ENCODE results near the gene ZNF654. TPM values are rescaled to one million over a fixed set of nuclear protein-coding genes. Genes with fewer than 3 reads are reported as not detected.

Gene ZNF654
- total and polyA plus RNA-seq, 10 of the 15 experiments (the other 5 are each of a cell fraction or from before 2014, with no cell fraction given), result 2.7 to 14.2 (median 10.0) TPM

- FAIRE-seq (no peak), ATAC-seq (no peak), DNase-seq (ENCODE audit: low read depth, low spot score) (no peak)
- in situ Hi-C loops (cut with MboI), result no loop called here
- Histone ChIP-seq H3K4me3 (peak overlapping the region; percentile 77), H3K27ac (ENCODE audit: control insufficient read depth, insufficient read depth) (peak overlapping the region; percentile 96; the same call in 1 of the 2 replicates), H3K79me2 (ENCODE audit: control insufficient read depth, insufficient read depth, low read length) (peaks cover 51% of the 10 kb centered on the region), H4K20me1 (ENCODE audit: control insufficient read depth, insufficient read depth) (no peaks in the 10 kb centered on the region), H3K9ac (ENCODE audit: control insufficient read depth, insufficient read depth, low read length) (peak overlapping the region; percentile 92; the same call in 1 of the 2 replicates), H2AFZ (ENCODE audit: control insufficient read depth, low read depth, low read length) (peak overlapping the region; percentile 73; the same call in 1 of the 2 replicates), H3K4me1 (ENCODE audit: control insufficient read depth, insufficient read depth, low read length) (no peaks in the 10 kb centered on the region; the same call in 1 of the 2 replicates), H3K4me2 (ENCODE audit: control insufficient read depth, insufficient read depth) (peak overlapping the region; percentile 82), H3K9me3 (replicated peaks; ENCODE audit: control insufficient read depth, insufficient read depth, low read length) (no peaks in the 10 kb centered on the region), H3K27me3 (replicated peaks in 1 of 2; ENCODE audit: control insufficient read depth in 2 of 2, insufficient read depth in 2 of 2, low read length in 1 of 2) (no peaks in the 10 kb centered on the region), H3K36me3 (ENCODE audit: control insufficient read depth in 2 of 2, insufficient read depth in 2 of 2, low read length in 1 of 2) (no peaks in the 10 kb centered on the region)
- ChIA-PET RAD21 (ENCODE audit: unreplicated experiment) (interaction anchor here (1.9 kb wide), 1 partner anchor 36 kb away, joined by 5 read pairs; no protein-coding TSS in a partner anchor), CTCF (interaction anchor here (1.1 to 1.4 kb wide), 3 partner anchors 9 to 40 kb away, joined by 3 to 5 read pairs (median 3); no protein-coding TSS in a partner anchor), POLR2A (interaction anchor here (0.9 to 4.6 kb wide), 3 partner anchors 19 to 90 kb away, joined by 3 to 27 read pairs (median 3); partner anchors contain the start of genes CGGBP1 and ZNF654), SMC1A (ENCODE audit: uncharacterized antibody, unreplicated experiment) (interaction anchor here (0.7 to 1.9 kb wide), 5 partner anchors 9 to 90 kb away, joined by 3 to 5 read pairs (median 5); partner anchors contain the start of gene CGGBP1)
- 89% methylated on average over 17 of the region's 17 CpGs for WGBS (ENCODE audit: insufficient coverage, insufficient replicate concordance, low lambda C conversion rate, missing lambda C conversion rate)
- no peak for TF ChIP-seq ZNF24 (IDR thresholded peaks at IDR 0.05)
- no peak for TF ChIP-seq TARDBP (IDR thresholded peaks at IDR 0.05; ENCODE audit: borderline replicate concordance)
- no peak for TF ChIP-seq ZNF274 (IDR thresholded peaks at IDR 0.05; ENCODE audit: insufficient read depth, insufficient read length)
- TF ChIP-seq MYB (IDR thresholded peaks at IDR 0.05; ENCODE audit: borderline replicate concordance, low read depth, low read length), result no peak
- TF ChIP-seq KLF5 (IDR thresholded peaks at IDR 0.05; ENCODE audit: partially characterized antibody), result no peak
- TF ChIP-seq TBL1XR1 (IDR thresholded peaks at IDR 0.05; ENCODE audit: low read depth, low read length), result no peak
- no peak for TF ChIP-seq NR2F1 (conservative IDR thresholded peaks at IDR 0.05)
- no peak for TF ChIP-seq ZSCAN29 (IDR thresholded peaks at IDR 0.05)
- TF ChIP-seq ATF7 (IDR thresholded peaks at IDR 0.05; ENCODE audit: low read depth), result no peak
- TF ChIP-seq ZBTB4 (CRISPR knock-in tag; IDR thresholded peaks at IDR 0.05), result no peak
- no peak for TF ChIP-seq NBN (IDR thresholded peaks at IDR 0.05)
- no peak for TF ChIP-seq SIX5 (IDR thresholded peaks at IDR 0.05; ENCODE audit: low read depth, low read length, severe bottlenecking)
- no peak for TF ChIP-seq CBX5 (IDR thresholded peaks at IDR 0.05; ENCODE audit: low read depth)
- no peak for TF ChIP-seq FOS (IDR thresholded peaks at IDR 0.05; ENCODE audit: borderline replicate concordance, extremely low read depth, insufficient read length)
- no peak for TF ChIP-seq E4F1 (IDR thresholded peaks at IDR 0.05; ENCODE audit: borderline replicate concordance, partially characterized antibody)
- no peak for TF ChIP-seq ZBTB40 (IDR thresholded peaks at IDR 0.05; ENCODE audit: borderline replicate concordance)
- BruUV-seq (replicated peaks), result no TSS peak
- intact Hi-C loops (cut with micrococcal nuclease; ENCODE audit: unreplicated experiment), result no loop called here
These were observed 89.6 kb downstream of the ZNF654 start for GRCh38 chr3:88148651-88149050.
